NB4 (cell line): ENCODE data around the gene CTDSP1.

Experiments used
- MAX ChIP-seq: IDR thresholded peaks from 2 replicates; pipeline ENCODE4 v1.6.1; 2011; ENCODE audit warnings: low read depth, low read length
- POLR2A ChIP-seq: IDR thresholded peaks from 2 replicates; pipeline ENCODE4 v1.6.1; 2011; ENCODE audit warnings: mild to moderate bottlenecking; ENCODE audit not compliant: insufficient read length; ENCODE audit errors: extremely low read depth

- TF ChIP-seq MAX (no peak), POLR2A (no peak)
Observed at GRCh38 chr2:218404351-218405085, 4.8 kb downstream of the CTDSP1 start.
